A172 (cell line): ENCODE data around the gene NPHP1. TPM values are rescaled to one million over a fixed set of nuclear protein-coding genes. Genes with fewer than 3 reads are reported as not detected.

Experiments
- total RNA-seq: library from RNA; depleted of rRNA; stranded (reverse); fragments of >200 nt; shearing (Covaris generic); gene quantifications from 2 replicates; pipeline ENCODE4 v1.2.3, GENCODE V29; 2014; rRNA removed

NPHP1 gene
- total RNA-seq, 1 experiment from 2014 or later: 17.4 TPM

Other genes starting within 250 kb of the NPHP1 start
- 184 and 298 TPM in 2 replicates for gene MALL, start 89.2 kb downstream of the NPHP1 start, total RNA-seq
- 123 and 155 TPM in 2 replicates for gene MTLN, start 7.5 kb upstream of the NPHP1 start, total RNA-seq